CD8-positive, alpha-beta memory T cell (primary cell): ENCODE data around the gene ZNF648. TPM values are rescaled to one million over a fixed set of nuclear protein-coding genes. Genes with fewer than 3 reads are reported as not detected.
"Not testable (repeated sequence)": the region's sequence is repeated elsewhere in the genome, so short reads cannot be mapped to it uniquely, and the experiment has no call there.

ENCODE experiments used
- CTCF ChIA-PET: fragments of 350-600 bp; sonication (Branson Sonifier 250); formaldehyde crosslinking; loops from one replicate; lab custom pipeline; 2021; ENCODE audit warnings: antibody characterized with exemption; lab: Charles Lee
- POLR2A ChIA-PET: fragments of 350-600 bp; sonication (Branson Sonifier 250); formaldehyde crosslinking; loops from one replicate; lab custom pipeline; 2021; ENCODE audit warnings: antibody characterized with exemption; lab: Charles Lee
- DNase-seq, 5 donors: peaks; one replicate each; pipeline versions ENCODE4 v3.0.0 to v3.0.0-alpha.2; 2020 to 2022; ENCODE audit warnings: mixed read lengths in 1 of 5
- H3K27ac ChIP-seq: one replicate; pipeline ENCODE4 v1.7.0; 2013; ENCODE audit warnings: low read depth, mild to moderate bottlenecking, low read length, moderate library complexity
- H3K27me3 ChIP-seq: 2 replicates; pipeline ENCODE4 v1.7.0; 2013; ENCODE audit warnings: low read length, mild to moderate bottlenecking; ENCODE audit not compliant: insufficient read depth, poor library complexity, severe bottlenecking
- H3K36me3 ChIP-seq: 2 replicates; pipeline ENCODE4 v1.7.0; 2013; ENCODE audit warnings: mild to moderate bottlenecking, low read length, moderate library complexity; ENCODE audit not compliant: insufficient read depth
- H3K4me1 ChIP-seq: 2 replicates; pipeline ENCODE4 v1.7.0; 2013; ENCODE audit warnings: mild to moderate bottlenecking, low read length, moderate library complexity; ENCODE audit not compliant: insufficient read depth
- H3K4me3 ChIP-seq: 2 replicates; pipeline ENCODE4 v1.7.0; 2013; ENCODE audit warnings: mild to moderate bottlenecking, low read length
- H3K9me3 ChIP-seq: 2 replicates; pipeline ENCODE4 v1.7.0; 2013; ENCODE audit warnings: mild to moderate bottlenecking, low read length
- H3K27ac Mint-ChIP-seq, 8 donors: one replicate each; pipeline ENCODE4 v1.8.0; 2020 to 2021; ENCODE audit warnings: mixed read lengths in 8 of 8, mild to moderate bottlenecking in 6 of 8, inconsistent platforms in 3 of 8, moderate library complexity in 3 of 8
- H3K27me3 Mint-ChIP-seq, 2 donors: one replicate each; pipeline ENCODE4 v1.8.0; 2020 to 2021; ENCODE audit warnings: mixed read lengths in 2 of 2, mild to moderate bottlenecking in 1 of 2, moderate library complexity in 1 of 2
- H3K36me3 Mint-ChIP-seq, 3 donors: one replicate each; pipeline ENCODE4 v1.8.0; 2020 to 2021; ENCODE audit warnings: mixed read lengths in 3 of 3, inconsistent platforms in 1 of 3, mild to moderate bottlenecking in 1 of 3
- H3K4me1 Mint-ChIP-seq, 3 donors: one replicate each; pipeline ENCODE4 v1.8.0; 2020 to 2021; ENCODE audit warnings: mixed read lengths in 3 of 3, inconsistent platforms in 1 of 3, mild to moderate bottlenecking in 1 of 3
- H3K4me3 Mint-ChIP-seq, 7 donors: one replicate each; pipeline ENCODE4 v1.8.0; 2020 to 2021; ENCODE audit warnings: mixed read lengths in 7 of 7, mild to moderate bottlenecking in 6 of 7, moderate library complexity in 4 of 7, inconsistent platforms in 2 of 7
- H3K9me3 Mint-ChIP-seq, 5 donors: one replicate each; pipeline ENCODE4 v1.8.0; 2020 to 2022; ENCODE audit warnings: mixed read lengths in 5 of 5, mild to moderate bottlenecking in 3 of 5, moderate library complexity in 2 of 5, inconsistent platforms in 1 of 5
- polyA plus RNA-seq: library from polyadenylated mRNA; unstranded; fragments of 300-500 nt; fragmentation: Illumina TruSeq; gene quantifications from one replicate; pipeline ENCODE4 v1.2.3, GENCODE V29; 2021
- total RNA-seq, 2 experiments: library from RNA; stranded (reverse); gene quantifications; one replicate each; pipeline ENCODE4 v1.2.3, GENCODE V29; 2021

Gene ZNF648
- total and polyA plus RNA-seq, 3 experiments from 2014 or later, result not detected

DNA sequence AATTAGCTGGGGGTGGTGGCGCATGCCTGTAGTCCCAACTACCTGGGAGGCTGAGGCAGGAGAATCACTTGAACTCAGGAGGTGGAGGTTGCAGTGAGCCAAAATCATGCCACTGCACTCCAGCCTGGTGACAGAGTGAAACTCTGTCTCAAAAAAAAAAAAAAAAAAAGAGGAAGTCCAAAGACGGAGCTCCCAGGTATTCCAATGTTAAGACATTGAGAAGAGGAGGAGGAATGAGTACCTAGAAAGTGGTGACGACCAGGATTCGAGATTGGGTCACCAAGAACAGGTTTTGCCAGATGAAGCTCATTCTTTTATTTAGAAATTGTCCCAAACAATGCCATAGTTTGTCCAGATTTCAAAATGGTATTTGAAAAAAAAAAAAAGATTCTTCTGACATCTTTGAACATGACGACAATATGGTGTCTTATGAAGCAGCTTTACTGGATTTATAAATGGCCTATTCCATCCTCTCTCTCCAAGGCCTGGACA is 33.0 kb upstream of the ZNF648 start:
- H3K27ac ChIP-seq, H3K9me3 Mint-ChIP-seq, H3K4me1 Mint-ChIP-seq, H3K4me3 ChIP-seq, H3K27ac Mint-ChIP-seq, DNase-seq, H3K36me3 ChIP-seq, H3K4me3 Mint-ChIP-seq, H3K4me1 ChIP-seq, H3K9me3 ChIP-seq, H3K27me3 ChIP-seq, H3K36me3 Mint-ChIP-seq: not testable (repeated sequence)
- POLR2A ChIA-PET, result interaction anchor here (0.6 to 0.7 kb wide), 3 partner anchors 9 to 1025 kb away, joined by 4 to 7 read pairs (median 5); no protein-coding TSS in a partner anchor
- CTCF ChIA-PET, result interaction anchor here (0.8 to 1.4 kb wide), 2 partner anchors 10 to 285 kb away, joined by 3 to 4 read pairs; no protein-coding TSS in a partner anchor
- peaks cover 13 to 15% of the 10 kb centered on the region in 2 donors for H3K27me3 Mint-ChIP-seq

DNA sequence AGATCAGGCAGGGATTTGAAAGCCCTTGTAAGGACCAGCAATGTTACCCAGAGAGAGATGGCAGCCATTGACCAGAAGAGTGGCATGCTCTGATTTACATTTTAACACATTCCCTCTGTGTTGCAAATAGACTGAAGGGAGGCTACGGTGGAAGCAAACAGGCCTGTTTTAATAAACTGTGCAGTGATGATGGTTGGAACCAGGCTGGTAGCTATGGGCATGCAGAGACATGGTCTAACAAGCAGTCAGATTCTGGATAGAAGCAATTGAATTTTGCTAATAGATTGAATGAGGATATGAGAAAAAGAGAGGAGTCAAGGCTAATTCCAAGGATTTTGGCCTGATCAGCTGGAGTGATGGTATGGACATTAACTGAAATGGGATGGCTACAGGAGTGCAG is 32.3 kb upstream of the ZNF648 start:
- CTCF ChIA-PET, result no interaction called here
- POLR2A ChIA-PET, result interaction anchor here (0.6 kb wide), 1 partner anchor 1024 kb away, joined by 5 read pairs; no protein-coding TSS in a partner anchor
- no peaks in the 10 kb centered on the region for H3K36me3 Mint-ChIP-seq
- no peak overlapping the region for H3K27ac Mint-ChIP-seq
- peaks cover 6% of the 10 kb centered on the region for H3K4me1 ChIP-seq
- no peak overlapping the region for H3K4me3 ChIP-seq
- peaks cover 0 to 7% (median 0%) of the 10 kb centered on the region in 3 donors for H3K4me1 Mint-ChIP-seq
- no peak overlapping the region for H3K4me3 Mint-ChIP-seq
- no peaks in the 10 kb centered on the region for H3K9me3 ChIP-seq
- H3K9me3 Mint-ChIP-seq, result no peaks in the 10 kb centered on the region
- H3K27me3 Mint-ChIP-seq, result peaks cover 9 to 13% of the 10 kb centered on the region in 2 donors
- H3K27me3 ChIP-seq, result no peaks in the 10 kb centered on the region
- no peak for DNase-seq
- H3K27ac ChIP-seq, result no peak overlapping the region
- H3K36me3 ChIP-seq, result no peaks in the 10 kb centered on the region

DNA sequence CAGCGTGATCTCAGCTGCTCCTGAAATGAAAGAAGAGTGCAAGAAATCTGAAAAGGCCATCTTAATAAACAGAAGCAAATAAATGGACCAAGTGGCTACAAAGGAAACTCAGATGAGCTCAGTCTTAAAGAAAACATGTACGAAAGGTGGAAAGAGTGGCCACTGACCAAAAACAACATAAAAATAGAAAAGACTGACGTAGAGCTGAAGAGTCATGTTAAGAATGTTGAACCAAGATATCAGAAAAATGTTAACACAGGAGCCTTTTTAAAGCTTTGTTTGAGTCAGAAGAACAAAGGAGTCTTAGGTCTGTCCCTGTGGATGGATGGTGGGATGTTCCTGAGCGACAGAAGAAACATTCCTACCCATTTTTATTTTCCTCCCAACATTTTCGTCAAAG is 30.8 kb upstream of the ZNF648 start:
- Mint-ChIP-seq H3K27ac (no peak overlapping the region), H3K9me3 (no peaks in the 10 kb centered on the region), H3K27me3 (peaks cover 9 to 13% of the 10 kb centered on the region in 2 donors), H3K36me3 (no peaks in the 10 kb centered on the region), H3K4me3 (no peak overlapping the region), H3K4me1 (peaks cover 8 to 13% (median 12%) of the 10 kb centered on the region in 3 donors)
- Histone ChIP-seq H3K27me3 (no peaks in the 10 kb centered on the region), H3K9me3 (no peaks in the 10 kb centered on the region), H3K36me3 (no peaks in the 10 kb centered on the region), H3K4me3 (no peak overlapping the region), H3K27ac (no peak overlapping the region), H3K4me1 (peaks cover 20% of the 10 kb centered on the region)
- DNase-seq, result no peak
- POLR2A ChIA-PET, result no interaction called here
- CTCF ChIA-PET, result interaction anchor here (1.2 to 1.6 kb wide), 3 partner anchors 10 to 51 kb away, joined by 3 to 4 read pairs (median 3); no protein-coding TSS in a partner anchor

DNA sequence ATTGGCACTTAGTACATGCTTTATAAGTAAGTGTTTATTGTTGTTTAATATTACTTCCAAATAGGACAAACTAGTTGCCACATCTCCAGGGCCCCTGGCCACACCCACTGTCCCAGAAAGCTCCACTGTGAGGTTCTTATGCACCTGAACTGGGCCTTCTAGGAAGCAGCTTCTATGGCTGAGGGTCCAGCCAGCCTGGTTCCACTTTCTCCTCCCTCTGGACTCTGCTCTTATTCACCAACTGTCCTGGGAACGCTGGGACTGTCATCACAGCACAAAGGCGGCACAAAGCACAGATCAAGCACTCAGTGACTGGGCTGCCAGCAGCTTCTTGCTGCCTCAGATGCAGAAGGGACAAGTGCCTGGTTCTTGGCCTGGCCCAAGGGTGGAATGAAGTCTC is 29.6 kb upstream of the ZNF648 start:
- H3K27me3 Mint-ChIP-seq, result peaks cover 9 to 11% of the 10 kb centered on the region in 2 donors
- H3K36me3 Mint-ChIP-seq, result no peaks in the 10 kb centered on the region
- Histone ChIP-seq H3K27me3 (no peaks in the 10 kb centered on the region), H3K4me1 (peaks cover 27% of the 10 kb centered on the region), H3K27ac (no peak overlapping the region), H3K36me3 (no peaks in the 10 kb centered on the region), H3K4me3 (no peak overlapping the region), H3K9me3 (no peaks in the 10 kb centered on the region)
- ChIA-PET CTCF (interaction anchor here (1.3 kb wide), 1 partner anchor 9 kb away, joined by 4 read pairs; no protein-coding TSS in a partner anchor), POLR2A (no interaction called here)
- H3K27ac Mint-ChIP-seq, result no peak overlapping the region
- no peaks in the 10 kb centered on the region for H3K9me3 Mint-ChIP-seq
- H3K4me1 Mint-ChIP-seq, result peaks cover 17 to 24% (median 23%) of the 10 kb centered on the region in 3 donors
- no peak for DNase-seq
- H3K4me3 Mint-ChIP-seq, result peak overlapping the region in 1 of 7 donors; percentile 70

DNA sequence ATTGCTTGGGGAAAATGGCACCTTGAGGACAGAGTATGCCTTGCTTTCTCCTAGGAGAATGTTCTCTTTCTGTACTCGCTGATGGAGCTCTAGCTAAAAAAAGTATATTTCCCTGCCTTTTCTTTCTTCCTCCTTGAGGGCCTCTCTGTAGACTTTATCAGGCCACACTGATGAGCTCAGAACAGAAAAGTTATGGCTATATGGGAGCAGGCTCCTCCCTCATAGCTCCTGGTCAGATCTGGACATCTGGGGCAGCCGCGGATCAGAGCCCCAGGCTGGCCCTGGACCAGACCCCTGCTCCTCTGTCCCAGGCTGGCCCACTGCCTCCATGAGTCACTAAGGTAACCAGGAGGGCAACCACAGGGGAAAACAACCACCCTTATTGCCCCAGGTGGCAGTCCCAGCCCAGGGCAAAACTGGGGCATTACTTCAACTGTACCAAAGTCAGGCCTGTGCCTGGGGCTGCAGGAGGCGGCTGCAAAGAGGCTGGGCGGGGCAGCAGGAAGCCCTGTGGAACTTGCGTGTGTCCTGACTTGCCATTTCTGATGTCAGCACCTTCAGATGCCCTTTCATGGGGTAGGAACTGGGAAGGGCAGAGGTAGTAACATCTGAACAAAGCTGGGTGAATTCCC is 26.3 kb upstream of the ZNF648 start:
- Histone ChIP-seq H3K4me1 (peaks cover 38% of the 10 kb centered on the region), H3K9me3 (no peaks in the 10 kb centered on the region), H3K27ac (no peak overlapping the region), H3K4me3 (no peak overlapping the region), H3K36me3 (no peaks in the 10 kb centered on the region), H3K27me3 (no peaks in the 10 kb centered on the region)
- H3K4me3 Mint-ChIP-seq, result no peak overlapping the region
- H3K27me3 Mint-ChIP-seq, result peaks cover 0 to 2% of the 10 kb centered on the region in 2 donors
- ChIA-PET POLR2A (no interaction called here), CTCF (interaction anchor here (0.9 to 3.1 kb wide), 3 partner anchors 33 to 309 kb away, joined by 3 to 11 read pairs (median 3); no protein-coding TSS in a partner anchor)
- peak overlapping the region in 4 of 8 donors; percentile 17 to 87 (median 50) for H3K27ac Mint-ChIP-seq
- H3K4me1 Mint-ChIP-seq, result peaks cover 24 to 34% (median 31%) of the 10 kb centered on the region in 3 donors
- no peaks in the 10 kb centered on the region for H3K9me3 Mint-ChIP-seq
- no peaks in the 10 kb centered on the region for H3K36me3 Mint-ChIP-seq
- no peak for DNase-seq

DNA sequence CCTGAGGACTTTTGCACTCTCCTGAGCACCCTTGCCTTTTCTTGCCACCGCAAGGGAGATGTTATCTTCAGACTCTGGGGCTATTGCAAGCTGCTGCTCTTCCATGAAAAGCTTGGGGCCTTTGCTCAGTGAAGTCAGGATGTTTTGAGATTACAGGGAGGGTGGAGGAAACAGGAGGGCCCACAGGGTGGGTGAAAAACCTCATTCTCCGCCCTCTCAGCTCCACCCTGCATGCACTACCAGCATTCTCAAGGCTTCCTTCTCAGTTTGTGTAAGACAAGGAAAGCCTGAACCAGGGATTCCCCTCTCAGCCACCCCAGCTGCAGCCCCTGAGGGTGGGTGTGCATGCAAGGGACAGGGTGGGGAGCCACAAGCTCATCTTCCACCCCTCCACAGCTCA is 25.8 kb upstream of the ZNF648 start:
- no peaks in the 10 kb centered on the region for H3K9me3 ChIP-seq
- ChIA-PET POLR2A (no interaction called here), CTCF (interaction anchor here (1.0 to 3.1 kb wide), 2 partner anchors 33 to 56 kb away, joined by 3 to 11 read pairs; no protein-coding TSS in a partner anchor)
- no peaks in the 10 kb centered on the region for H3K36me3 ChIP-seq
- H3K4me1 Mint-ChIP-seq, result peaks cover 24 to 34% (median 31%) of the 10 kb centered on the region in 3 donors
- H3K27me3 ChIP-seq, result no peaks in the 10 kb centered on the region
- no peaks in the 10 kb centered on the region for H3K36me3 Mint-ChIP-seq
- no peak overlapping the region for H3K4me3 ChIP-seq
- peak overlapping the region in 1 of 7 donors; percentile 13 for H3K4me3 Mint-ChIP-seq
- H3K27ac Mint-ChIP-seq, result peak overlapping the region in 4 of 8 donors; percentile 17 to 87 (median 42)
- H3K4me1 ChIP-seq, result peaks cover 38% of the 10 kb centered on the region
- no peak for DNase-seq
- H3K27ac ChIP-seq, result no peak overlapping the region
- H3K27me3 Mint-ChIP-seq, result peaks cover 0 to 2% of the 10 kb centered on the region in 2 donors
- no peaks in the 10 kb centered on the region for H3K9me3 Mint-ChIP-seq

DNA sequence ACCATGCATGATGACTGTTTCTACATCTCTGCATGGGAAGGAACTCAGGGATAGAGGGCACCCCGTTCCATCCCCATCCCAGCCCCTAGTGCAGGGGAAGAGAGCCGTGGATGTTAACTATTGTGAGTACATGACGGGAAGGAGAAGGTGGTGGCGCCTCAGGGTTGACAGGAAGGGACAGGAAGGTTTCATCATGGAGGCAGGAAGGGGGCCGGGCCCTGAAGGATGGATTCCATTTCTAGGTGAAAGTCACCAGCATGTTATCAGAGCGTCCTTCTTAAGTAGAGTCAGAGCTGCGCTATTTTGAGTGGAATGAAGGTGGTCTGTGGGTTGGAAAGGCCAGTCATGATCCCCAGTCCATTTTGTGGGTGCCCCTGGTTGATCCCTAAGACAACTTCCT is 25.1 kb upstream of the ZNF648 start:
- Mint-ChIP-seq H3K4me3 (peak overlapping the region in 1 of 7 donors; percentile 37), H3K36me3 (no peaks in the 10 kb centered on the region), H3K9me3 (no peaks in the 10 kb centered on the region), H3K27ac (peak overlapping the region in 3 of 8 donors; percentile 61 to 74 (median 69)), H3K4me1 (peaks cover 24 to 34% (median 31%) of the 10 kb centered on the region in 3 donors), H3K27me3 (peaks cover 0 to 2% of the 10 kb centered on the region in 2 donors)
- Histone ChIP-seq H3K27me3 (no peaks in the 10 kb centered on the region), H3K27ac (no peak overlapping the region), H3K36me3 (no peaks in the 10 kb centered on the region), H3K9me3 (no peaks in the 10 kb centered on the region), H3K4me3 (no peak overlapping the region), H3K4me1 (peaks cover 38% of the 10 kb centered on the region)
- CTCF ChIA-PET, result interaction anchor here (2.7 kb wide), 1 partner anchor 310 kb away, joined by 22 read pairs; no protein-coding TSS in a partner anchor
- POLR2A ChIA-PET, result no interaction called here
- no peak for DNase-seq

DNA sequence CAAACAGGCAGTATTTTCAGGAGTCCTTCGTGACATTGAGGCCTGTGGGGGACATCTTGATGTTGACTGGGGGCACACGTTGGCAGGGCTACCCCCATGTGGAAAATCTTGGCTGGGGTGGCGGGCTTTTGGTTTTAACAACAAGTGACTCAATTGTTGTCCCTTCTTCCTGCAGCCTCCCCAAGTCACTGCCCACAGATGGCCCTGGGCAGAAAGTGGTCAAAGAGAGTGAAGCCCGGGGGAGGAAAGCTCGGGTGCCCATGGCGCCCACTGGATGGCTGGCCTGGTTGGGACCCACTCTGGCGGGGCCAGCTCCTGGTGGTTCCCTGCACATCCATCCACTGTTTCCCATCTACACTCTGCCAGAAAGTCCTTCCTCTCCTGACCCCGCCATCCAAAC is 24.6 kb upstream of the ZNF648 start:
- Histone ChIP-seq H3K27ac (no peak overlapping the region), H3K4me1 (peaks cover 38% of the 10 kb centered on the region), H3K4me3 (no peak overlapping the region), H3K36me3 (no peaks in the 10 kb centered on the region), H3K27me3 (no peaks in the 10 kb centered on the region), H3K9me3 (no peaks in the 10 kb centered on the region)
- H3K4me3 Mint-ChIP-seq, result no peak overlapping the region
- peaks cover 0 to 2% of the 10 kb centered on the region in 2 donors for H3K27me3 Mint-ChIP-seq
- peaks cover 24 to 34% (median 31%) of the 10 kb centered on the region in 3 donors for H3K4me1 Mint-ChIP-seq
- peak overlapping the region in 1 of 8 donors; percentile 69 for H3K27ac Mint-ChIP-seq
- CTCF ChIA-PET, result interaction anchor here (2.7 kb wide), 1 partner anchor 310 kb away, joined by 22 read pairs; no protein-coding TSS in a partner anchor
- no peaks in the 10 kb centered on the region for H3K36me3 Mint-ChIP-seq
- POLR2A ChIA-PET, result interaction anchor here (0.5 kb wide), 1 partner anchor 9 kb away, joined by 4 read pairs; no protein-coding TSS in a partner anchor
- H3K9me3 Mint-ChIP-seq, result no peaks in the 10 kb centered on the region
- DNase-seq, result no peak
